GM12892 (cell line): Measurements from ENCODE around the gene EMX1.

Experiments
- POLR2A ChIP-seq: IDR thresholded peaks from 2 replicates; pipeline ENCODE4 v1.6.1; 2011; ENCODE audit warnings: low read depth, low read length, control low read depth
- POLR2AphosphoS5 ChIP-seq: IDR thresholded peaks from 2 replicates; pipeline ENCODE4 v1.6.1; 2011; ENCODE audit warnings: low read depth, low read length, control low read depth
- TAF1 ChIP-seq: IDR thresholded peaks from 2 replicates; pipeline ENCODE4 v1.6.1; 2011; ENCODE audit warnings: low read depth, mild to moderate bottlenecking, control low read depth, low read length, borderline replicate concordance

GRCh38 chr2:72931280-72931910 lies 14.1 kb downstream of the EMX1 start:
- TF ChIP-seq POLR2A: no peak
- no peak for TF ChIP-seq POLR2AphosphoS5
- no peak for TF ChIP-seq TAF1
